Measurements from ENCODE around the gene C4orf50.

DNA sequence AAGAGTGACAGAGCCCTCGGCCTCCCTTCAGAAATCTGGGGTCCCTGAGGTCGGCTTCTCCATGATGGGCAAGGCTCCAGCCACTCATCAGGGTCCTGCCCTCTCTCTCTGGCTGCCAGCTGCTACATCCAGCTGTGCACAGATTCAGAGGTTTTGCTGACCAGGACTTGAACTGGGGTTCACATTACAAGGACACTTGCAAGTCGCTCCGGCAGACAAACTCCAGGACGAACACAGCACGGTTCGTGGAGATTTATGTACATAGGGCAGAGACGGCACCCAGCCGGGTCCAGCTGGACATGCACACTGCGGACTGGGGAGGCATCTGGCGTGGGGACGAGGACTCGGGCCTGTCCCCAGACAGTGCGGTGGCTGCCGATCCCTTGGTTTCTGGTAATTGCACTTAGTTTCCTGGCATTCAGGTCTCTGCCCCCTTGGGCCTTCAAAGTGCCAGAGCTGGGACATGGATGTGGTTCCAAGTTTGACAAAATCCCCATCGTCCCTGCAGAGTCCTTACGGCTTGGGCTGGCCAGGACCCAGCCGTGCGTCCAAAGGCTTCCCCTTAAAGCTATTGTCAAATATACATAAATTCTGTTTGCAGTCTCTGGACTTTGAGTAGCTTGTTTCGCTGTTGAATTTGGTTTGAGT lies 6.2 kb upstream of the C4orf50 start:
- TF ChIP-seq CTCF (IDR thresholded peaks at IDR 0.05) (no peak), POLR2A (IDR thresholded peaks at IDR 0.05) (no peak)

Data from heart left ventricle (tissue), 13 donors.